ENCODE data around the gene ZNF593OS.

DNA sequence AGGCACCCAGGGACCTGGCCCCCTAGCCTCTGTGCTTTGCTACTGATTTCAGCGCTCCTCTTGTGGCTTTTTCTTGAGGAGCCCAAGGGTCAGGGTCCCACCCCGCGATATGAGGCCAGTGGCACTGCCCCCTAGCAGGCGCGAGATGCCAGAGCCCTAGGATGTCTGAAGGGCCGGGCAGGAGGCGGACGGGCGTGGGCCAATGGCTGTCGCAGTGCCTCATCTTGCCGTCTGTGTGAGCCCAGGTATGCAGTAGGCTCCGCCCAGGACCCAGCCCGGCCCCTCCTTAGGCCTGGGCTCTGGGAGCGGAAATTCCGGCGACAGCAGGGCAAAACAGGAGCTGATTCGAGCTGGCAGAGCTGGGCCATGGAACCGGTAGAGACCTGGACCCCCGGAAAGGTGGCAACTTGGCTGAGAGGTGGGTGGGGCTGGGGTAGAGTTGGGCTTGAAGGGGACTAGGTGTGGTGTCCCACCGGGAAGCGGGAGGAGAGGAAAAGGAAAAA lies 5.6 kb upstream of the ZNF593OS start, which contains the start of gene CNKSR1:
- TF ChIP-seq, protein P1, sequence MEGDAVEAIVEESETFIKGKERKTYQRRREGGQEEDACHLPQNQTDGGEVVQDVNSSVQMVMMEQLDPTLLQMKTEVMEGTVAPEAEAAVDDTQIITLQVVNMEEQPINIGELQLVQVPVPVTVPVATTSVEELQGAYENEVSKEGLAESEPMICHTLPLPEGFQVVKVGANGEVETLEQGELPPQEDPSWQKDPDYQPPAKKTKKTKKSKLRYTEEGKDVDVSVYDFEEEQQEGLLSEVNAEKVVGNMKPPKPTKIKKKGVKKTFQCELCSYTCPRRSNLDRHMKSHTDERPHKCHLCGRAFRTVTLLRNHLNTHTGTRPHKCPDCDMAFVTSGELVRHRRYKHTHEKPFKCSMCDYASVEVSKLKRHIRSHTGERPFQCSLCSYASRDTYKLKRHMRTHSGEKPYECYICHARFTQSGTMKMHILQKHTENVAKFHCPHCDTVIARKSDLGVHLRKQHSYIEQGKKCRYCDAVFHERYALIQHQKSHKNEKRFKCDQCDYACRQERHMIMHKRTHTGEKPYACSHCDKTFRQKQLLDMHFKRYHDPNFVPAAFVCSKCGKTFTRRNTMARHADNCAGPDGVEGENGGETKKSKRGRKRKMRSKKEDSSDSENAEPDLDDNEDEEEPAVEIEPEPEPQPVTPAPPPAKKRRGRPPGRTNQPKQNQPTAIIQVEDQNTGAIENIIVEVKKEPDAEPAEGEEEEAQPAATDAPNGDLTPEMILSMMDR (IDR thresholded peaks at IDR 0.05): no peak
- TF ChIP-seq POLR2A (IDR thresholded peaks at IDR 0.05) (no peak), EP300 (IDR thresholded peaks at IDR 0.05) (no peak)

Data from tibial nerve (tissue), 4 donors.